HG03064 (cell line): Measurements from ENCODE around the gene PCDHB4.
"Not testable (repeated sequence)": the region's sequence is repeated elsewhere in the genome, so short reads cannot be mapped to it uniquely, and the experiment has no call there.

Source experiments
- ATAC-seq: cut with Tn5 transposase; IDR thresholded peaks from one replicate; pipeline ENCODE4 v1.9.1; 2021; ENCODE audit warnings: low read depth; ENCODE audit not compliant: unreplicated experiment

The PCDHB4 gene

DNA sequence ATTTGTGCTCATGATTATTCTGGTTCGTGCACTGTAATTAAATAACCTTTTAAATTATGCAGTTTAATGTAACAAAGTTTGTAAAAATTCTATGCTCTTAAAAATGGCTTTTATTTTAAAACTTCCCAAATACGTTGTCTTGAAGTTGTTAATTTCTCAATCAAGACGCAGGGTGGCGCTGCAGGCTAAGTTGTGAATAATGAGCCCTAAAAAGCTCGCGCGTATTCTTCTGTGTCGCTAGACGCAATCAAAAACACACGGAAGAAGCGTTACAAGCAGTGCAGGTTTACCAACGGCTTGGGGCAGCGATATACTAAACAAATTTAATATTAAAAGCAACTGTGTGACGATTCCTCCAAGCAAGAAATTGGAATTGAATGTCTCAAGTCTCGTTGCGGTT lies at the start of gene PCDHB4:
PCDHB4 (plus strand) TSS at position 256 of the 400 bp plus-strand sequence. CDS start 181 bp downstream, outside the sequence.
- ATAC-seq, result no peak

DNA sequence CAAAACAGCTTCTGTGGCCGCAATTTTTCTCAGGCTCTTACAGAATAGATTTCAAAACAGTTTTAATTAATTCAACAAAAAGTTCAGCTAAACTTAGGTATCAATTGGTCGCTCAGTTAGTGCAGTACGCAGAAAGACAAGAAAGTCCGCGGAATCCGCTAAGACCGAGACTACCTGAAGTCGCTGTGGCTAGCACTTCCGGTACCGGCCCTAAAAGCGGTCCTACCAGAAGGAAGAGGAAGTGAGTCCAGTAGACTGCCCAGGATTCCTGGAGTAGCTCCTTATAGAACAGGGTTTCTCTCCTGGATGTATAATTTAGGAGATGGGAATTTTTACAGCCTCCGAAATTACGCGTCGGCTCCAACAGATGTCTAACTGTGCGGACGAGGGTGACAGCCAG lies 43.8 kb upstream of the PCDHB4 start:
- no peak for ATAC-seq

GRCh38 chr5:141082228-141082627 lies 39.4 kb upstream of the PCDHB4 start:
- ATAC-seq, result no peak

GRCh38 chr5:141084487-141084989 lies 37.1 kb upstream of the PCDHB4 start:
- ATAC-seq, result no peak

- ATAC-seq, result no peak
Observed at GRCh38 chr5:141094481-141095262, 26.9 kb upstream of the PCDHB4 start, which contains the start of gene PCDHB2. Gene PCDHB2 (plus strand): TSS chr5:141094615. CDS start chr5:141094791, 176 bp downstream.

DNA sequence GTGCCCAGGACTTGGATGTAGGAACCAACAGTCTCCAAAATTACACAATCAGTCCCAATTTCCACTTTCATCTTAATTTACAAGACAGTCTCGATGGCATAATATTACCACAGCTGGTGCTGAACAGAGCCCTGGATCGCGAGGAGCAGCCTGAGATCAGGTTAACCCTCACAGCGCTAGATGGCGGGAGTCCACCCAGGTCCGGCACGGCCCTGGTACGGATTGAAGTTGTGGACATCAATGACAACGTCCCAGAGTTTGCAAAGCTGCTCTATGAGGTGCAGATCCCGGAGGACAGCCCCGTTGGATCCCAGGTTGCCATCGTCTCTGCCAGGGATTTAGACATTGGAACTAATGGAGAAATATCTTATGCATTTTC lies 26.4 kb upstream of the PCDHB4 start:
- ATAC-seq, result no peak

- not testable (repeated sequence) for ATAC-seq
Observed at GRCh38 chr5:141096181-141096580, 25.4 kb upstream of the PCDHB4 start.

- ATAC-seq, result not testable (repeated sequence)
Observed at GRCh38 chr5:141096586-141096985, 25.0 kb upstream of the PCDHB4 start.

- ATAC-seq, result no peak
Observed at GRCh38 chr5:141100243-141100805, 21.3 kb upstream of the PCDHB4 start, which contains the start of gene PCDHB3. Gene PCDHB3 (plus strand): TSS chr5:141100473. CDS start chr5:141100650, 177 bp downstream.

- ATAC-seq, result no peak
Observed at GRCh38 chr5:141101059-141101458, 20.6 kb upstream of the PCDHB4 start.

GRCh38 chr5:141102070-141102469 lies 19.5 kb upstream of the PCDHB4 start:
- not testable (repeated sequence) for ATAC-seq

DNA sequence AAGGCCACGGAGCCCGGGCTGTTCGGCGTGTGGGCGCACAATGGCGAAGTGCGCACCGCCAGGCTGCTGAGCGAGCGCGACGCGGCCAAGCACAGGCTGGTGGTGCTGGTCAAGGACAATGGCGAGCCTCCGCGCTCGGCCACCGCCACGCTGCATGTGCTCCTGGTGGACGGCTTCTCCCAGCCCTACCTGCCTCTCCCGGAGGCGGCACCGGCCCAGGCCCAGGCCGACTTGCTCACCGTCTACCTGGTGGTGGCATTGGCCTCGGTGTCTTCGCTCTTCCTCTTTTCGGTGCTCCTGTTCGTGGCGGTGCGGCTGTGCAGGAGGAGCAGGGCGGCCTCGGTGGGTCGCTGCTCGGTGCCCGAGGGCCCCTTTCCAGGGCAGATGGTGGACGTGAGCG lies 19.1 kb upstream of the PCDHB4 start:
- ATAC-seq, result not testable (repeated sequence)

- no peak for ATAC-seq
Observed at GRCh38 chr5:141105350-141105749, 16.3 kb upstream of the PCDHB4 start.

- ATAC-seq, result no peak
Observed at GRCh38 chr5:141119250-141119649, 2.4 kb upstream of the PCDHB4 start.

- no peak for ATAC-seq
Observed at GRCh38 chr5:141121985-141122384, 367 bp downstream of the PCDHB4 start.

- not testable (repeated sequence) for ATAC-seq
Observed at GRCh38 chr5:141123396-141124135, 1.9 kb downstream of the PCDHB4 start.

GRCh38 chr5:141127305-141127704 lies 5.7 kb downstream of the PCDHB4 start:
- ATAC-seq, result no peak

DNA sequence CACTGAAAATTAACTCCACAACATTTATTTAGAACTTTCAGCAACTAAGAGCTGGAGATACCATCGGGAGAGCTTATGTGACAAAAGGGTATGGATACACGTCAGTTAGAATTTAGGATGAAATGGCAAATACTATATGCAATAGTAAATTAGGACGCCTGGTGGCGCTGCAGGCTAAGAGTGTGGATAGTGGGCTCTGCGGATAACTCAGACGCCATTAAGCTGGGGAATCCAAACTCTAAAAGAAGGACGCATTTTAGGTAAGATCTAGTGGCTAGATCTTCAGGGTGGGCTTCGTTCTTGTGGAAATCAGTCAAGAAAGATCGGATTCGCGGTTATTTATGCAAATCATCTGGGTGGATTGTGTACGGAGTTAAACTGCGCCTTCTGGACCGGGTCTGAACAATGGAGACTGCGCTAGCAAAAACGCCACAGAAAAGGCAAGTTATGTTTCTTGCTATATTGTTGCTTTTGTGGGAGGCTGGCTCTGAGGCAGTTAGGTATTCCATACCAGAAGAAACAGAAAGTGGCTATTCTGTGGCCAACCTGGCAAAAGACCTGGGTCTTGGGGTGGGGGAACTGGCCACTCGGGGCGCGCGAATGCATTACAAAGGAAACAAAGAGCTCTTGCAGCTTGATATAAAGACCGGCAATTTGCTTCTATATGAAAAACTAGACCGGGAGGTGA lies 13.6 kb downstream of the PCDHB4 start, which contains the start of gene PCDHB5:
PCDHB5 (plus strand) TSS at position 177 of the 688 bp plus-strand sequence; CDS start at position 406, 229 bp downstream.
- no peak for ATAC-seq

GRCh38 chr5:141135718-141136266 lies 14.2 kb downstream of the PCDHB4 start:
- no peak for ATAC-seq

DNA sequence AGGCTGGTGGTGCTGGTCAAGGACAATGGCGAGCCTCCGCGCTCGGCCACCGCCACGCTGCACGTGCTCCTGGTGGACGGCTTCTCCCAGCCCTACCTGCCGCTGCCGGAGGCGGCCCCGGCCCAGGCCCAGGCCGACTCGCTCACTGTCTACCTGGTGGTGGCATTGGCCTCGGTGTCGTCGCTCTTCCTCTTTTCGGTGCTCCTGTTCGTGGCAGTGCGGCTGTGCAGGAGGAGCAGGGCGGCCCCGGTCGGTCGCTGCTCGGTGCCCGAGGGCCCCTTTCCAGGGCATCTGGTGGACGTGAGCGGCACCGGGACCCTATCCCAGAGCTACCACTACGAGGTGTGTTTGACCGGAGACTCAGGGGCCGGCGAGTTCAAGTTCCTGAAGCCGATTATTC lies 15.7 kb downstream of the PCDHB4 start:
- not testable (repeated sequence) for ATAC-seq
